Psoas muscle (tissue), 8 donors: ENCODE results near the gene SCUBE1. TPM values are rescaled to one million over a fixed set of nuclear protein-coding genes. Genes with fewer than 3 reads are reported as not detected.

Experiments
- ATAC-seq, 4 donors: fragments of 200-7000 bp; cut with Tn5 transposase; one replicate each; pipeline ENCODE4 v1.9.1; 2020; ENCODE audit warnings: moderate library complexity in 3 of 4, mild to moderate bottlenecking in 2 of 4
- DNase-seq, 2 donors: peaks; one replicate each; pipeline ENCODE4 v3.0.0-alpha.2; 2020
- H3K27ac ChIP-seq: fragments of 200-600 bp; one replicate; pipeline ENCODE4 v1.8.0; 2022
- H3K27me3 ChIP-seq, 3 donors: fragments of 200-600 bp in 1 of 3; one replicate each; pipeline versions ENCODE4 v1.6.1 to v1.8.0; 2013 to 2022; ENCODE audit warnings: low read length in 2 of 3, mild to moderate bottlenecking in 2 of 3, moderate library complexity in 1 of 3; ENCODE audit not compliant: insufficient read depth in 3 of 3
- H3K36me3 ChIP-seq, 2 donors: fragments of 200-600 bp in 1 of 2; one replicate each; pipeline versions ENCODE4 v1.6.1 to v1.8.0; 2013 to 2022; ENCODE audit warnings: low read depth in 1 of 2, mild to moderate bottlenecking in 1 of 2, moderate library complexity in 1 of 2; ENCODE audit not compliant: insufficient read depth in 1 of 2
- H3K4me1 ChIP-seq: fragments of 200-600 bp; one replicate; pipeline ENCODE4 v1.8.0; 2022
- H3K4me3 ChIP-seq: fragments of 200-600 bp; one replicate; pipeline ENCODE4 v1.8.0; 2022; ENCODE audit warnings: mild to moderate bottlenecking
- H3K9me3 ChIP-seq: fragments of 200-600 bp; one replicate; pipeline ENCODE4 v1.8.0; 2022
- CTCF ChIP-seq: fragments of 200-600 bp; IDR thresholded peaks from one replicate; pipeline ENCODE4 v1.8.0; 2022; ENCODE audit warnings: antibody characterized with exemption
- WGBS, 3 donors: extraction: QIAGEN DNeasy Blood & Tissue Kit; methylation state at CpG; one replicate each; pipeline versions ENCODE4 v1.1.6 to v1.1.7; 2013; 5-methylcytosine and 5-hydroxymethylcytosine counted together
- intact Hi-C, 2 donors: fragments of 100-400 bp; cut with DNase I; formaldehyde crosslinking; loops; one replicate each; pipeline versions ENCODE4 v1.11.0 to v1.14.2; 2022
- polyA plus RNA-seq, 3 donors: library from polyadenylated mRNA; stranded (reverse); fragments of 200-250 nt; gene quantifications; one replicate each; pipeline ENCODE4 v1.2.3, GENCODE V29; 2013
- total RNA-seq, 4 donors: library from RNA; stranded (reverse); fragmentation: NEBNext Ultra II Directional in 2 of 4; extraction: Animal tissue kit (Norgen Biotek cat#: 25700) in 2 of 4; gene quantifications; one replicate each; pipeline versions ENCODE4 v1.2.1 to v1.2.4, GENCODE V29; 2021 to 2023
- donor health status: healthy with polysubstance abuse.
- donor health status: DM: no; HTN: no; CAD: no; lungs with moderate emphysema.
- donor health status: Bipolar disorder and iron deficiency.
- donor health status: healthy.
- donor health status: DM: yes; HTN: yes; CAD: no.
- donor health status: DM: no; HTN: no; CAD: no.
- donor health status: DM: no; HTN: no; CAD: no.
- donor health status: DM: yes; HTN: yes; CAD: no.

Gene SCUBE1
- total and polyA plus RNA-seq, 7 donors, result 0.04 to 0.19 (median 0.08) TPM

- 83 to 89% (median 85%) methylated on average over 23 of the region's 23 CpGs for WGBS, 3 donors
- TF ChIP-seq CTCF, result no peak
- H3K36me3 ChIP-seq, result no peaks in the 10 kb centered on the region
Measured at GRCh38 chr22:43212434-43212952, 130.7 kb downstream of the SCUBE1 start.

GRCh38 chr22:43211941-43212433, 131.2 kb downstream of the SCUBE1 start:
- Histone ChIP-seq H3K9me3 (no peaks in the 10 kb centered on the region), H3K36me3 (no peaks in the 10 kb centered on the region), H3K4me1 (no peaks in the 10 kb centered on the region), H3K27ac (no peak overlapping the region), H3K4me3 (no peak overlapping the region), H3K27me3 (peaks cover 0 to 10% (median 1%) of the 10 kb centered on the region in 3 donors)
- no peak for TF ChIP-seq CTCF
- WGBS, 3 donors, result 85 to 93% (median 89%) methylated on average over 13 of the region's 13 CpGs
- intact Hi-C loops, result no loop called here
- ATAC-seq, result no peak
- DNase-seq, result no peak

More at GRCh38 chr22:43212434-43212952, 130.7 kb downstream of the SCUBE1 start:
- Histone ChIP-seq H3K4me1 (no peaks in the 10 kb centered on the region), H3K9me3 (no peaks in the 10 kb centered on the region), H3K27me3 (peaks cover 0 to 12% (median 1%) of the 10 kb centered on the region in 3 donors), H3K4me3 (no peak overlapping the region), H3K27ac (no peak overlapping the region)
- intact Hi-C loops, result no loop called here
- ATAC-seq, result no peak
- DNase-seq, result no peak

GRCh38 chr22:43210631-43211515, 132.3 kb downstream of the SCUBE1 start:
- Histone ChIP-seq H3K27me3 (peaks cover 0 to 17% (median 5%) of the 10 kb centered on the region in 3 donors), H3K36me3 (no peaks in the 10 kb centered on the region), H3K4me1 (no peaks in the 10 kb centered on the region), H3K4me3 (no peak overlapping the region), H3K9me3 (no peaks in the 10 kb centered on the region), H3K27ac (no peak overlapping the region)
- no peak for TF ChIP-seq CTCF
- ATAC-seq (no peak), DNase-seq (peak in 1 of 2 donors; percentile 41)
- WGBS, 3 donors, result 84 to 86% (median 85%) methylated on average over 31 to 34 of the region's 34 CpGs
- intact Hi-C loops, result no loop called here

GRCh38 chr22:43209971-43210370, 133.2 kb downstream of the SCUBE1 start:
- no peaks in the 10 kb centered on the region for H3K4me1 ChIP-seq
- H3K9me3 ChIP-seq, result no peaks in the 10 kb centered on the region
- H3K36me3 ChIP-seq, result no peaks in the 10 kb centered on the region
- peaks cover 0 to 15% (median 5%) of the 10 kb centered on the region in 3 donors for H3K27me3 ChIP-seq
- DNase-seq (peak in 1 of 2 donors; percentile 38), ATAC-seq (no peak)
- TF ChIP-seq CTCF, result no peak
- H3K27ac ChIP-seq, result no peak overlapping the region
- H3K4me3 ChIP-seq, result no peak overlapping the region
- WGBS, 3 donors, result 87 to 89% (median 89%) methylated on average over 21 to 22 of the region's 22 CpGs
- intact Hi-C loops, result no loop called here
